ENCODE data around the gene CRABP1.

GRCh38 chr15:78365917-78366316 lies 25.8 kb downstream of the CRABP1 start:
- TF ChIP-seq CTCF (conservative IDR thresholded peaks at IDR 0.05 in 1 of 2, IDR thresholded peaks at IDR 0.05 in 1 of 2; ENCODE audit: extremely low read depth in 1 of 2, insufficient read depth in 1 of 2, low read depth in 1 of 2, low read length in 2 of 2): no peak
- TF ChIP-seq EZH2 (IDR thresholded peaks at IDR 0.05; ENCODE audit: borderline replicate concordance, low read length): no peak

All from mammary epithelial cell (primary cell).